B cell (primary cell): ENCODE measurements around the gene KCNMB2. TPM values are rescaled to one million over a fixed set of nuclear protein-coding genes. Genes with fewer than 3 reads are reported as not detected.

ENCODE experiments used
- ATAC-seq: fragments of 200-7000 bp; cut with Tn5 transposase; one replicate; pipeline ENCODE4 v1.10.0; 2021; ENCODE audit warnings: low read depth, mild to moderate bottlenecking, moderate number of reproducible peaks, moderate library complexity
- CTCF ChIA-PET: fragments of 350-600 bp; sonication (Branson Sonifier 250); formaldehyde crosslinking; loops from one replicate; lab custom pipeline; 2021; ENCODE audit warnings: antibody characterized with exemption, inconsistent platforms; lab: Charles Lee
- POLR2A ChIA-PET: fragments of 350-600 bp; sonication (Branson Sonifier 250); formaldehyde crosslinking; loops from one replicate; lab custom pipeline; 2021; ENCODE audit warnings: antibody characterized with exemption; lab: Charles Lee
- DNase-seq: peaks from one replicate; pipeline ENCODE4 v3.0.0; 2013
- H2AFZ ChIP-seq: 2 replicates; pipeline ENCODE4 v1.6.1; 2012; ENCODE audit warnings: mild to moderate bottlenecking, low read depth, low read length; ENCODE audit not compliant: insufficient read depth, poor library complexity, severe bottlenecking
- H3K27ac ChIP-seq, 2 donors: 1 replicate in 1 of 2; 2 replicates in 1 of 2; pipeline ENCODE4 v1.5.1; 2012 to 2013; ENCODE audit warnings: low read length in 2 of 2, mild to moderate bottlenecking in 2 of 2, moderate library complexity in 1 of 2
- H3K27me3 ChIP-seq, 4 experiments: fragments of 200-600 bp in 1 of 4; sonication (generic) in 1 of 4; replicated peaks in 1 of 4; 1 replicate in 2 of 4; 2 replicates in 2 of 4; pipeline versions ENCODE4 v1.6.1 to v1.7.0; 2013 to 2016; ENCODE audit warnings: low read length in 3 of 4, mild to moderate bottlenecking in 2 of 4, mixed read lengths in 1 of 4, moderate library complexity in 1 of 4; ENCODE audit not compliant: insufficient read depth in 4 of 4, control insufficient read depth in 3 of 4; ENCODE audit errors: control extremely low read depth in 1 of 4
- H3K36me3 ChIP-seq, 2 experiments: replicated peaks in 1 of 2; 1 replicate in 1 of 2; 2 replicates in 1 of 2; pipeline versions ENCODE4 v1.6.1 to v1.7.1; 2013; ENCODE audit warnings: low read length in 1 of 2; ENCODE audit not compliant: insufficient read depth in 2 of 2, control insufficient read depth in 1 of 2; ENCODE audit errors: control extremely low read depth in 1 of 2, extremely low read depth in 1 of 2
- H3K4me1 ChIP-seq, 2 donors: fragments of 200-600 bp in 1 of 2; sonication (generic) in 1 of 2; 1 replicate in 1 of 2; 2 replicates in 1 of 2; pipeline versions ENCODE4 v1.5.1 to v1.6.1; 2013 to 2017; ENCODE audit warnings: low read length in 2 of 2; ENCODE audit not compliant: control insufficient read depth in 2 of 2, insufficient read depth in 2 of 2
- H3K4me2 ChIP-seq: replicated peaks from 2 replicates; pipeline ENCODE3; 2012; ENCODE audit warnings: mild to moderate bottlenecking, low read depth, low read length; ENCODE audit not compliant: poor library complexity, severe bottlenecking
- H3K4me3 ChIP-seq, 5 experiments: fragments of 200-600 bp in 1 of 5; sonication (generic) in 1 of 5; 1 replicate in 3 of 5; 2 replicates in 2 of 5; pipeline versions ENCODE4 v1.5.1 to v1.7.0; 2011 to 2016; ENCODE audit warnings: low read length in 4 of 5, mild to moderate bottlenecking in 4 of 5, low read depth in 2 of 5, control low read depth in 1 of 5, moderate library complexity in 1 of 5; ENCODE audit not compliant: insufficient read depth in 1 of 5; ENCODE audit errors: control extremely low read depth in 1 of 5, extremely low read depth in 1 of 5
- H3K79me2 ChIP-seq: fragments of 200-600 bp; sonication (generic); one replicate; pipeline ENCODE4 v1.6.0; 2016; ENCODE audit warnings: low read length; ENCODE audit not compliant: control insufficient read depth, insufficient read depth
- H3K9ac ChIP-seq: fragments of 200-600 bp; sonication (generic); 2 replicates; pipeline ENCODE4 v1.6.1; 2017; ENCODE audit warnings: mild to moderate bottlenecking, low read length, moderate library complexity
- H3K9me3 ChIP-seq, 3 donors: one replicate each; pipeline versions ENCODE4 v1.6.1 to v1.7.1; 2013; ENCODE audit warnings: low read length in 2 of 3; ENCODE audit not compliant: control insufficient read depth in 2 of 3, insufficient read depth in 1 of 3; ENCODE audit errors: control extremely low read depth in 1 of 3
- H4K20me1 ChIP-seq: 2 replicates; pipeline ENCODE4 v1.6.0; 2012; ENCODE audit warnings: mild to moderate bottlenecking, low read length; ENCODE audit not compliant: insufficient read depth, control insufficient read depth, poor library complexity, severe bottlenecking
- H3K27ac Mint-ChIP-seq: one replicate; pipeline ENCODE4 v1.8.0; 2021; ENCODE audit warnings: mixed read lengths
- H3K27me3 Mint-ChIP-seq: one replicate; pipeline ENCODE4 v1.8.0; 2021; ENCODE audit warnings: mixed read lengths
- H3K4me1 Mint-ChIP-seq: one replicate; pipeline ENCODE4 v1.8.0; 2021; ENCODE audit warnings: mixed read lengths
- H3K4me3 Mint-ChIP-seq: one replicate; pipeline ENCODE4 v1.8.0; 2021; ENCODE audit warnings: mixed read lengths
- H3K9me3 Mint-ChIP-seq: one replicate; pipeline ENCODE4 v1.8.0; 2022; ENCODE audit warnings: mixed read lengths; ENCODE audit not compliant: insufficient read depth
- CTCF ChIP-seq: fragments of 200-600 bp; IDR thresholded peaks from one replicate; pipeline ENCODE4 v1.8.0; 2022; ENCODE audit warnings: antibody characterized with exemption, mild to moderate bottlenecking
- EZH2 ChIP-seq: IDR thresholded peaks from 2 replicates; pipeline ENCODE4 v1.6.1; 2012; ENCODE audit warnings: borderline replicate concordance, low read depth, mild to moderate bottlenecking, moderate library complexity, low read length; ENCODE audit not compliant: insufficient read depth, poor library complexity, severe bottlenecking
- WGBS: methylation state at CpG from one replicate; pipeline ENCODE4 v1.1.5; 2013; ENCODE audit warnings: missing lambda C conversion rate; ENCODE audit not compliant: insufficient coverage; 5-methylcytosine and 5-hydroxymethylcytosine counted together
- intact Hi-C: fragments of 100-400 bp; cut with micrococcal nuclease; formaldehyde crosslinking; loops from one replicate; pipeline ENCODE4 v1.10.0; 2022
- polyA plus RNA-seq: library from polyadenylated mRNA; depleted of rRNA; stranded (reverse); fragments of >200 nt; gene quantifications from 2 replicates; pipeline ENCODE4 v1.2.3, GENCODE V29; 2012
- total RNA-seq, 2 donors: library from RNA; stranded (reverse); fragments of 120-200 nt in 1 of 2; gene quantifications; 1 replicate in 1 of 2; 2 replicates in 1 of 2; pipeline versions ENCODE4 v1.2.3 to v1.2.4, GENCODE V29; 2013 to 2022

KCNMB2 gene
- total and polyA plus RNA-seq, 2 donors (not counting 1 experiment from before 2014, with no cell fraction given) = not detected

GRCh38 chr3:178676942-178677790 is 140.9 kb downstream of the KCNMB2 start:
- Histone ChIP-seq H2AFZ (no peak overlapping the region), H3K79me2 (no peaks in the 10 kb centered on the region), H3K4me2 (no peak overlapping the region), H3K27ac (no peak overlapping the region), H3K4me3 (no peak overlapping the region), H3K9ac (no peak overlapping the region), H3K36me3 (no peaks in the 10 kb centered on the region), H4K20me1 (no peaks in the 10 kb centered on the region), H3K4me1 (no peaks in the 10 kb centered on the region), H3K9me3 (peaks cover 0 to 2% (median 0%) of the 10 kb centered on the region in 3 donors), H3K27me3 (no peaks in the 10 kb centered on the region)
- Mint-ChIP-seq H3K9me3 (peaks cover 2% of the 10 kb centered on the region), H3K4me1 (no peaks in the 10 kb centered on the region), H3K27ac (no peak overlapping the region), H3K4me3 (no peak overlapping the region), H3K27me3 (no peaks in the 10 kb centered on the region)
- DNase-seq (no peak), ATAC-seq (no peak)
- 74% methylated on average over 6 of the region's 9 CpGs for WGBS
- intact Hi-C loops = no loop called here
- ChIA-PET CTCF (no interaction called here), POLR2A (no interaction called here)
- TF ChIP-seq EZH2 = no peak
- no peak for TF ChIP-seq CTCF

GRCh38 chr3:178677961-178678360 is 141.7 kb downstream of the KCNMB2 start:
- TF ChIP-seq CTCF (no peak), EZH2 (no peak)
- peaks cover 0 to 2% (median 0%) of the 10 kb centered on the region in 3 donors for H3K9me3 ChIP-seq
- Mint-ChIP-seq H3K27me3 (no peaks in the 10 kb centered on the region), H3K4me3 (no peak overlapping the region), H3K4me1 (peaks cover 1% of the 10 kb centered on the region), H3K27ac (no peak overlapping the region), H3K9me3 (peaks cover 5% of the 10 kb centered on the region)
- H4K20me1 ChIP-seq = no peaks in the 10 kb centered on the region
- H2AFZ ChIP-seq = no peak overlapping the region
- CTCF ChIA-PET = interaction anchor here (0.6 kb wide), 1 partner anchor 1251 kb away, joined by 4 read pairs; no protein-coding TSS in a partner anchor
- WGBS = 80% methylated on average over 1 of the region's 2 CpGs
- no peaks in the 10 kb centered on the region for H3K36me3 ChIP-seq
- DNase-seq = no peak
- H3K4me3 ChIP-seq = no peak overlapping the region
- H3K4me2 ChIP-seq = no peak overlapping the region
- H3K27ac ChIP-seq = no peak overlapping the region
- POLR2A ChIA-PET = no interaction called here
- H3K27me3 ChIP-seq = no peaks in the 10 kb centered on the region
- no peaks in the 10 kb centered on the region for H3K79me2 ChIP-seq
- intact Hi-C loops = no loop called here
- no peaks in the 10 kb centered on the region for H3K4me1 ChIP-seq
- ATAC-seq = no peak
- H3K9ac ChIP-seq = no peak overlapping the region
